ENCODE results near the gene FECH.
A peak's percentile ranks its signal among the peaks of the same experiment; 100 is the strongest.

DNA sequence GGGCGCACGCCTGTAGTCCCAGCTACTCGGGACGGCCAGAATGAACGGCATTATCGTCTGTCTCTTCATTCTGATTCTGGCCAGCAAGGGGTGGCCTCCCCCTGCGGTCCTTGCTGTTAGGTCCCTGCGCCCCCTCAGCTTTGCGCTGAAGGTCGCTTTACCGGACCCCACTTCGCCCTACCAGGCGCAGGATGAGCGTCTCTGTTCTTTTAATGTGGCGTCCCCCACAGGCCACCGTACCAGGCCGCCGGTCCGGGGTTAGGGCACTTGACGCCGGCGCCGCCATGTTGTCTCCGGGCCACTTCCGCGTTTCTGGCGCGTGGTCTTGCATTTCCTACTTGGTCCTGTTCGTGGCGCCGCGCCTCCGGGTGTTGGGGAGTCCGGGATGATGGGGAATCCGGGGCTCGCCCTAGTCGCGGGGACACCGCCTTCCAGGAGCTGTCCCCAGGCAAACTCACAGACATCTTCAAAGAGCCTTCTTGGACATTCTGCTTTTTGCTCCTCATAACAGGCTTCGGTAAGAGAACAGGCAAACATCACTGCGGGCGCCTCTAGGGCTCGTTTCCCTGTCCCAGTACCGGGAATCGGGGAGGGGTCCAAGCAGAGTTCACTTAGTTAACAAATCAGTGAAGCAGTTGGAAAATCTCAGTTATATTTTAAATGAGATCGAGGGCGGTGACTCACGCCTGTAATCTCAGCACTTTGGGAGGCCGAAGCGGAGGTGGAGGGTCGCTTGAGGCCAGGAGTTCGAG, 43.7 kb upstream of the FECH start:
- TF ChIP-seq ZNF24 (IDR thresholded peaks at IDR 0.05) (no peak), SMAD5 (IDR thresholded peaks at IDR 0.05; ENCODE audit: low read depth) (no peak), RFX5 (IDR thresholded peaks at IDR 0.05; ENCODE audit: low read depth, low read length) (no peak), SPI1 (IDR thresholded peaks at IDR 0.05; ENCODE audit: borderline replicate concordance, insufficient read depth, low read depth, low read length) (peak; percentile 69; the same call in 1 of the 2 replicates), RAD21 (IDR thresholded peaks at IDR 0.05; ENCODE audit: insufficient read depth, low read depth, low read length) (peak; percentile 82), EZH2 (IDR thresholded peaks at IDR 0.05; ENCODE audit: borderline replicate concordance, control insufficient read depth, low read depth, low read length) (no peak), BACH1 (IDR thresholded peaks at IDR 0.05; ENCODE audit: borderline replicate concordance) (no peak)
- TF ChIP-seq, protein P1, sequence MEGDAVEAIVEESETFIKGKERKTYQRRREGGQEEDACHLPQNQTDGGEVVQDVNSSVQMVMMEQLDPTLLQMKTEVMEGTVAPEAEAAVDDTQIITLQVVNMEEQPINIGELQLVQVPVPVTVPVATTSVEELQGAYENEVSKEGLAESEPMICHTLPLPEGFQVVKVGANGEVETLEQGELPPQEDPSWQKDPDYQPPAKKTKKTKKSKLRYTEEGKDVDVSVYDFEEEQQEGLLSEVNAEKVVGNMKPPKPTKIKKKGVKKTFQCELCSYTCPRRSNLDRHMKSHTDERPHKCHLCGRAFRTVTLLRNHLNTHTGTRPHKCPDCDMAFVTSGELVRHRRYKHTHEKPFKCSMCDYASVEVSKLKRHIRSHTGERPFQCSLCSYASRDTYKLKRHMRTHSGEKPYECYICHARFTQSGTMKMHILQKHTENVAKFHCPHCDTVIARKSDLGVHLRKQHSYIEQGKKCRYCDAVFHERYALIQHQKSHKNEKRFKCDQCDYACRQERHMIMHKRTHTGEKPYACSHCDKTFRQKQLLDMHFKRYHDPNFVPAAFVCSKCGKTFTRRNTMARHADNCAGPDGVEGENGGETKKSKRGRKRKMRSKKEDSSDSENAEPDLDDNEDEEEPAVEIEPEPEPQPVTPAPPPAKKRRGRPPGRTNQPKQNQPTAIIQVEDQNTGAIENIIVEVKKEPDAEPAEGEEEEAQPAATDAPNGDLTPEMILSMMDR (IDR thresholded peaks at IDR 0.05 in 2 of 3, conservative IDR thresholded peaks at IDR 0.05 in 1 of 3; ENCODE audit: control insufficient read depth in 2 of 3, extremely low read depth in 1 of 3, insufficient read depth in 1 of 3, low read depth in 3 of 3, low read length in 3 of 3), result peak; percentile 74 to 81 (median 78)
- TF ChIP-seq, protein P2, sequence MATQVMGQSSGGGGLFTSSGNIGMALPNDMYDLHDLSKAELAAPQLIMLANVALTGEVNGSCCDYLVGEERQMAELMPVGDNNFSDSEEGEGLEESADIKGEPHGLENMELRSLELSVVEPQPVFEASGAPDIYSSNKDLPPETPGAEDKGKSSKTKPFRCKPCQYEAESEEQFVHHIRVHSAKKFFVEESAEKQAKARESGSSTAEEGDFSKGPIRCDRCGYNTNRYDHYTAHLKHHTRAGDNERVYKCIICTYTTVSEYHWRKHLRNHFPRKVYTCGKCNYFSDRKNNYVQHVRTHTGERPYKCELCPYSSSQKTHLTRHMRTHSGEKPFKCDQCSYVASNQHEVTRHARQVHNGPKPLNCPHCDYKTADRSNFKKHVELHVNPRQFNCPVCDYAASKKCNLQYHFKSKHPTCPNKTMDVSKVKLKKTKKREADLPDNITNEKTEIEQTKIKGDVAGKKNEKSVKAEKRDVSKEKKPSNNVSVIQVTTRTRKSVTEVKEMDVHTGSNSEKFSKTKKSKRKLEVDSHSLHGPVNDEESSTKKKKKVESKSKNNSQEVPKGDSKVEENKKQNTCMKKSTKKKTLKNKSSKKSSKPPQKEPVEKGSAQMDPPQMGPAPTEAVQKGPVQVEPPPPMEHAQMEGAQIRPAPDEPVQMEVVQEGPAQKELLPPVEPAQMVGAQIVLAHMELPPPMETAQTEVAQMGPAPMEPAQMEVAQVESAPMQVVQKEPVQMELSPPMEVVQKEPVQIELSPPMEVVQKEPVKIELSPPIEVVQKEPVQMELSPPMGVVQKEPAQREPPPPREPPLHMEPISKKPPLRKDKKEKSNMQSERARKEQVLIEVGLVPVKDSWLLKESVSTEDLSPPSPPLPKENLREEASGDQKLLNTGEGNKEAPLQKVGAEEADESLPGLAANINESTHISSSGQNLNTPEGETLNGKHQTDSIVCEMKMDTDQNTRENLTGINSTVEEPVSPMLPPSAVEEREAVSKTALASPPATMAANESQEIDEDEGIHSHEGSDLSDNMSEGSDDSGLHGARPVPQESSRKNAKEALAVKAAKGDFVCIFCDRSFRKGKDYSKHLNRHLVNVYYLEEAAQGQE (IDR thresholded peaks at IDR 0.05; ENCODE audit: low read depth, low read length), result peak; percentile 38; the same call in 1 of the 2 replicates
- TF ChIP-seq, protein P3, sequence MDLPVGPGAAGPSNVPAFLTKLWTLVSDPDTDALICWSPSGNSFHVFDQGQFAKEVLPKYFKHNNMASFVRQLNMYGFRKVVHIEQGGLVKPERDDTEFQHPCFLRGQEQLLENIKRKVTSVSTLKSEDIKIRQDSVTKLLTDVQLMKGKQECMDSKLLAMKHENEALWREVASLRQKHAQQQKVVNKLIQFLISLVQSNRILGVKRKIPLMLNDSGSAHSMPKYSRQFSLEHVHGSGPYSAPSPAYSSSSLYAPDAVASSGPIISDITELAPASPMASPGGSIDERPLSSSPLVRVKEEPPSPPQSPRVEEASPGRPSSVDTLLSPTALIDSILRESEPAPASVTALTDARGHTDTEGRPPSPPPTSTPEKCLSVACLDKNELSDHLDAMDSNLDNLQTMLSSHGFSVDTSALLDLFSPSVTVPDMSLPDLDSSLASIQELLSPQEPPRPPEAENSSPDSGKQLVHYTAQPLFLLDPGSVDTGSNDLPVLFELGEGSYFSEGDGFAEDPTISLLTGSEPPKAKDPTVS (IDR thresholded peaks at IDR 0.05; ENCODE audit: low read depth, low read length), result no peak
- TF ChIP-seq, protein P4, sequence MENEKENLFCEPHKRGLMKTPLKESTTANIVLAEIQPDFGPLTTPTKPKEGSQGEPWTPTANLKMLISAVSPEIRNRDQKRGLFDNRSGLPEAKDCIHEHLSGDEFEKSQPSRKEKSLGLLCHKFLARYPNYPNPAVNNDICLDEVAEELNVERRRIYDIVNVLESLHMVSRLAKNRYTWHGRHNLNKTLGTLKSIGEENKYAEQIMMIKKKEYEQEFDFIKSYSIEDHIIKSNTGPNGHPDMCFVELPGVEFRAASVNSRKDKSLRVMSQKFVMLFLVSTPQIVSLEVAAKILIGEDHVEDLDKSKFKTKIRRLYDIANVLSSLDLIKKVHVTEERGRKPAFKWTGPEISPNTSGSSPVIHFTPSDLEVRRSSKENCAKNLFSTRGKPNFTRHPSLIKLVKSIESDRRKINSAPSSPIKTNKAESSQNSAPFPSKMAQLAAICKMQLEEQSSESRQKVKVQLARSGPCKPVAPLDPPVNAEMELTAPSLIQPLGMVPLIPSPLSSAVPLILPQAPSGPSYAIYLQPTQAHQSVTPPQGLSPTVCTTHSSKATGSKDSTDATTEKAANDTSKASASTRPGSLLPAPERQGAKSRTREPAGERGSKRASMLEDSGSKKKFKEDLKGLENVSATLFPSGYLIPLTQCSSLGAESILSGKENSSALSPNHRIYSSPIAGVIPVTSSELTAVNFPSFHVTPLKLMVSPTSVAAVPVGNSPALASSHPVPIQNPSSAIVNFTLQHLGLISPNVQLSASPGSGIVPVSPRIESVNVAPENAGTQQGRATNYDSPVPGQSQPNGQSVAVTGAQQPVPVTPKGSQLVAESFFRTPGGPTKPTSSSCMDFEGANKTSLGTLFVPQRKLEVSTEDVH (IDR thresholded peaks at IDR 0.05; ENCODE audit: low read depth, partially characterized antibody), result peak; percentile 48

All from GM12878 (cell line).